ENCODE data around the gene KLHL11.

DNA sequence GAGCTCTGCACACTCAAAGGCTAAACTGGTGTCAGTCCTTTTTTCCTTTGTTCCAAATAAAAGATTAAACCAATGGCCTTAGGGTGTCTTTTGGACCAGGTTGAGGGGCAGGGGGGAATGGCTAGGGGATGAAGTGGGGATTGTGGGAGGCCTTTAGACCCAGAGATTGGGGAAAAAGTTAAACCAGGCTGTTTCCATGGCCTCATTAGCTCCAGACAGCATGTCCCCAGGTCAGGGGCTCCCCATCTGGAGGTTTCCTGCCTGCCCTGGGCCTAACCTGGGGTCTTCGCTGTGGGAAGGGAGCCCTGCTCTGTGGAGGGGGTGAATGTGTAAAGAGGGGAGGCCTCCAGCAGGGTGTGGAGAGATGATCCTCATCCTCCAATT is 42.1 kb downstream of the KLHL11 start:
- TF ChIP-seq EZH2 (IDR thresholded peaks at IDR 0.05; ENCODE audit: insufficient read depth, poor library complexity, severe bottlenecking) (no peak), EZH2phosphoT487 (IDR thresholded peaks at IDR 0.05; ENCODE audit: insufficient read depth, low read depth) (no peak)
